ENCODE results near the gene PPP1R3D. TPM values are rescaled to one million over a fixed set of nuclear protein-coding genes. Genes with fewer than 3 reads are reported as not detected.
A peak's percentile ranks its signal among the peaks of the same experiment; 100 is the strongest.

The PPP1R3D gene
- total RNA-seq, 1 donor from 2014 or later = 8.6 TPM

DNA sequence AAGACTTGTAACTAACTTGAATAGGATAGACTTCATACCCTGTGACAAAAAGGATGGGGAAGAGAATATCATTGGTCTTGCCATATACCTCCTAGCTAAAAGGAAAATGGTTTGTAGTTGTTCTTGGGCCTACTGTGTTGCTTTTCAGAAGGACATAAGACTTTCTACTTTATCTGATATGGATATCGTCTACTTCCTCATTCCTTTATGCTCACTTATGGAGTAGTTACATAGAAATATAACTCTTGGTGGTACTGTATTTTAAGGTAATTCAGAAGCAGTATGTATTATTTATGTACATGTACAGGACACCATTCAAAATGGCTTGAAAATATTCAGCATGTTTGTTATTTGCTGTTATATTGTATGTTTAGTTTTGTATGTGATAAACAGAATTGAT, 8.1 kb upstream of the PPP1R3D start:
- ATAC-seq = no peak

DNA sequence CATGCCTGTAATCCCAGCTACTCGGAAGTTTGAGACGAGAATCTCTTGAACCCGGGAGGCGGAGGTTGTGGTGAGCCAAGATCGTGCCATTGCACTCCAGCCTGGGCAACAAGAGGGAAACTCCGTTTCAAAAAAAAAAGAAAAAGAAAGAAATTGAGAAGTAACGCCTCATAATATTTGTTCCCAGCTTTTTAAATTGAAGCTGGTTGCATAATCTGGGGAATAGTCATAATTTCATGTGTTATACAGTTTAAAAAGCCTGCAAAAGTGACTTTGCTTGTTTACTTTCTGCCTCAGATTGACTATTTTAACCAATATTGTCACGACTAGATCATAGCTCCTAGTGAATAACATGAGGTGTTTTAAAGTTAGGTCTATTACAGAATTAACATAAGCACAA, 7.3 kb upstream of the PPP1R3D start:
- no peak for ATAC-seq

DNA sequence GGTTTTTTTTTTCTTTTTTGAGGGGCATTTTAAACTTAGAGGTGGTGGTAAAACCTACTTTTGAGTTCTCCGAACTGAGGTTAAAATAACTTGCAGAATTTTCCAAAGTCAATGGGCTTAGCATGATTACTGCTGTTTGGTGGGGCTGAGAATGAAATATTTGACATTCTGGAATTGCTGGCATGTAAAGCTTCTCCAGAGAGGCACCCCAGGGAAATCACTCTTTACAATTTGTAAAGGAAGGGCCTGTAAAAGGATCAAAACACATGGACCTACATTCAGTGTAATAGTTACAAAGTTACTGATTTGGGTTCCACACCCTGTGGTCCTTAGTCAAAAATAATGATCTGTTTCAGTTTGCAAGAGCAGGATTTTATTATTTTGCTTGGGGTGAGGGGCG, 5.6 kb upstream of the PPP1R3D start:
- no peak for ATAC-seq

DNA sequence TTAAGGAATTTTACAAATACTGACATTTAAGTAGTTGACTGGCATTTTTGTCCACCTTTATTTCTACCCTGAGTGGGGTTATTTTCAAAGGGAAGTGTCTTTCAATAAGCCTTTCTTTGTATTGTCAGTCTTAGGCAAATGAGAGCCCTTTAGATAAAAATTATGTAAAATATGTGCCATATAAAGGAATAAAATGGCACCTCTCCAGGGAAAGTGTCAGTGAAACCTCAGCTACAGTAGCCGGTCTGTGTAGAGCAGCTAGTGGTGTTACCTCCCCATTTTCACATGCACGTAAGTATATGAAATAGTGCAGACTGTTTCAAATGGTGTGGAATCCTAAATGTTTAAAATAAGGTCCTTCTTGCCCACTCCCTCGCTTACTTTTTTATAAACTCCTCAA, 5.1 kb upstream of the PPP1R3D start:
- no peak for ATAC-seq

DNA sequence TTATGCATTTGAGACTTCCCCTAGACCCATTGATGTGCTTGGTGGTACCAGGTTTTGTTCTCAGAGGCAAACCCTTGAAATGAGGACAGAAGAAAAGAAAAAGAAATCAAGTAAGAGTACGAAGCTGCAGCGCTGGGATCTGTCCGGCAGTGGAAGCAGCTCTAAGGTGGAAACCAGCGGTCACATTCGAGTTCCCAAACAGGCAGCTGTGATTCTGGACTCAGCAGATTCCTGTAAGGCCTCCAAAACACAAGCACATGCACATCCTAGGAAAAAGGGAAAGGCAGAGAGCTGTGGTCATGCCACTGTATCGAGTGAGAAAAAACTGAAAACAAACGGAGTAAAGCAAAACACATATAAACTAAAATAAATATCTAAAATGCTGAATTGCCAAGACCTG, 4.6 kb upstream of the PPP1R3D start:
- ATAC-seq = no peak

DNA sequence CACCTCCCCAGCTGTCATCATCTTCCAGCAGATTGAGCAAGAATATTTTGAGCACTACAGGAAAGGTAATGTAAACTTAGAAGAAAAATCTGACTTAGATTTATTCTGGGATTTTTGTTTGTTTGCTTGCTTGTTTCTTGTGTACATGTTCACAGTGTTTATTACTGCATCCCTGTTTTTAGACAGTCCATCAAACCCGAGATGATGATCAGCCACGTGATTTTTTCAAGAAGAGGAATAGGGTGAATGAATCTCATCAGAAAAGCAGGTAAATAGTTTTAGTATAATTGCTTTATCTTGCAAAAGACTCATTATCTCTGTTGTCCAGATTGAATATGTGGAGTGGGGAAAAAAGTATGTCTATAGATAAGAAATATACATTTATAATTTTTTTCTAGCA, 2.1 kb upstream of the PPP1R3D start:
- ATAC-seq = no peak

DNA sequence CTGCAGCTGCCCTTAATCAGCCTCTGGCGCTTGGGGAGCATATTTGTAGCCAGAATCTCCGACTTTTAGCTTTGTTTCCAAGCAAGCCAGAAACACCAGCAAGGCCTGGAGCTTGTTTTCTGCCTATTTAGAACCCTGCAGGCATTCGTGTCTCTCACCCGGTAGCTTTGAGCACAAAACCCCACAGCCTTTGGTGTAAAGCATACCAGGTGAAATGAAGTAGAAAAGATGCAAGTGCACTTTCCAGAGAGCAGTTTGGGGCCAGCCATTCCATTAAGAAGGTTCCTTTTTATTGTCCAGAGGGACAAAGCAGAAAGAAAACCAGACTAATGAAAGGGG, 820 bp upstream of the PPP1R3D start:
- ATAC-seq = no peak

DNA sequence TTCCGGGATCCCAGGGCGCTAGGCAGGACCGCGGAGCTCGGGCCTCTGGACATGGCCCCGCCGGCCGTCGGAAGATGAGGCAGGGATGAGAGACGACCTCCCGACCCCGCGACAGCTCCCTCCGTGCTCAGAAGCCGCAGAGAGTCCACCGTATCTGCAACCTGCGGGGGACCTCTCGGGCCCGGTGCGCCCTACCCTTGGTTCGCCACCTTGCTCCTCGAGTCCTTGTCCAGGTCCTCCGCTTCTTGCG, 301 bp downstream of the PPP1R3D start:
- no peak for ATAC-seq

DNA sequence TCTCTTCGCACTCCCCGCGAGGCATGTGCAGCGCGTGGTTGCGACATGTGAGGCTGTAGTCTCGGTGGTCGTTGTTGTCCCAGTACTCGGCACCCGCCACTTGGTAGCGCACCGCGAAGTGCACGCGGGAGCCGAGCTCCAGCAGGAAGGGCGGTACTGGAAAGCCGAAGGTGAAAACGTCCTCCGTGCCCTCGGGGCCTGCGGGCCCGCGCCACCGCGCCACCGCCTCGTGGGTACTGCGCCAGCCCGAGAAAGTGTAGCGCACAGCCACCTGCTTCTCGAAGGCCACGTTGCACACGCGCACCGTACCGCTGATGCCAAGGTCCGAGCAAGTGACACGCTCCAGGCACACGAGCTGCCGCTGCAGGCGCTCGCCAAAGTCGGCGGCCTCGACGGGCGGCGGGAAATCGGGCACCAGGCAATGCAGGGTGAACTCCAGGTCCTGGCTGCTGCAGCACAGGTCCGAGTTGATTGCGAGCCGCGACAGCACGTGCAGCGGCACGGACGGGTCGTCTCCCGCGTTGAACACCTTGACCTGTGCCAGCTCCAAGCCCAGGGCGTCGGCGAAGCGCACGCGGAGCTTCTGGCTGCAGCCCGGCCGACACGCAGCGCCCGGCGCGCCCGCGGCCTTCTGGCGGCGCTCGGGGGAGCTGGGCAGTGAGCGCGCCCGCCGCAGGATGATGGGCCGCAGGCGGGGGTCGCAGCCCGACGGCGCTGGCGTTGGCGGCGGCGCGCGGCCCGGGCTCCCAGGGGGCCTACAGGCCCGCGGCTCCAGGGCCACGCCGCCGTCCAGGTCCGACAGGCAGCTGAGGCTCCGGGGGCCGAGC, 840 bp downstream of the PPP1R3D start:
- peak; percentile 32 for ATAC-seq

DNA sequence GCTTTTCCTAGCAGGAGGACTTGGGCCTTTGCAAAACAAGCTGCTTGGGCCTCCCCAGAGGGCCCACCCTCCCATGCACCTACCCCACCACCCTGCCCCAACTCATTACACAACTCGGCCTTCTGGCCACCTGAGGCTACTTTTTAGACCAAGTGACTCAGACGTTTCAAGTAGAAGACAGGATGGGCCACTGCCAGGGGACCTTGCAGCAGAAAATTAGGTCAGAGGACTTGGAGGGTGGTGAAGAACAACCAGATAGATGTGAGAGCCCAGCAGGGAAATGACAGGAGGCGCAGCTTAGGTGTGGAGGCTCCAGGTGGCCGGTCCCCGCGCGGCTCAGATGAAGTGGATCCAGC, 1.4 kb downstream of the PPP1R3D start:
- no peak for ATAC-seq

DNA sequence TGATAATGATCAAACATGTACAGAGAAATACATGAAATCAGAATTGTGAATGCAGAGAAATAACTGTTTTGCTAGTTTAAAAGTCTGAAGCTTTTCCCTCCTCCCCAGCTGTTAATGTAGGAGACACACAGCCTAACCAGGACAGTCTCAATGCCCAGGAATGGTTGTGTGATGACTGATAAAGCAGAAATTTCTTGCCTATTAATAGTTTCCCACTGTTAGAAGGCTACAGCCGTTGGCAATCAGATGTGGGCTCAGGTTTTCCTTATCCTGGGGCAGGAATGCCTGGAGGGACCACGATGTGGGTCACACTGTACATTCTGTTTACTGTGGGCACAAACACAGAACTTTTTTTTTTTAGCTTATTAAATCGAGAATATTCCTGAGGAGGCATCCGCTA, 1.9 kb downstream of the PPP1R3D start:
- ATAC-seq = no peak

DNA sequence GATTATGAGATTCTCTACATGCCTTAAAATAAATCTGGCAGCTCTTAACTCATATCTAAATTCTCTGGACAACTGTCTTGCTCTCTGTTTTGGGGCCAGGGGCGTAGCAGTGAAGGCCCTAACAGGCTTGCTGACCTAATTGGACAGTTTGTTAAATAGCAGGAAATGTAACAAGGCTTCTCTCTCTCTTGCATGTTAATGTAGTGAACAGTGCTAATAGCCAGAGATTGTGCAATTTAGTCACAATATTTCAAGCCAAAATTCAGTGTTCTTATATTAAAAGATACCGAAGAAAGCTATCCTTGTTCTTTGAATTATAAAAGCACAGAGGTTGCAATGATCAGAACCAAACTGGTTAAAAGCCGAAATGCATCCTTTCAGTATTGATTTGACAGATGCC, 3.0 kb downstream of the PPP1R3D start:
- ATAC-seq = no peak

DNA sequence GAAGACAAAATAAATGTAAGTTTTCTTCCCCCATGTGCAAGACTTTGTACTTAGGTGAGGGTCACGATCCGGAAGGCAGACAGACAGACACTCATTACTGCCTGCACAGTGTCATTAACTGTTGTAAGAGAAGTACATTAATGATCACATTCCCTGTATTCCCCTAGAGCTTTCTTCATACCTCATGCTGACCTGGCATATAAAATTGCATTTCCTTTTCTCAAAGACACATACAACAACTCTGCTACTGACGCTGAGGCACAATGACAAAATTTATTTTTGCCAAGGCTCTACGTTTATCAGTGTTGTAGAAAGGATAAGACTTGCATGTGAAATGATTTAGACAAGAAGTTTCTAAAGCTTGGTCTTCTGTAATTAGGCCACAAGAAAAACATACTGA, 3.7 kb downstream of the PPP1R3D start:
- no peak for ATAC-seq

DNA sequence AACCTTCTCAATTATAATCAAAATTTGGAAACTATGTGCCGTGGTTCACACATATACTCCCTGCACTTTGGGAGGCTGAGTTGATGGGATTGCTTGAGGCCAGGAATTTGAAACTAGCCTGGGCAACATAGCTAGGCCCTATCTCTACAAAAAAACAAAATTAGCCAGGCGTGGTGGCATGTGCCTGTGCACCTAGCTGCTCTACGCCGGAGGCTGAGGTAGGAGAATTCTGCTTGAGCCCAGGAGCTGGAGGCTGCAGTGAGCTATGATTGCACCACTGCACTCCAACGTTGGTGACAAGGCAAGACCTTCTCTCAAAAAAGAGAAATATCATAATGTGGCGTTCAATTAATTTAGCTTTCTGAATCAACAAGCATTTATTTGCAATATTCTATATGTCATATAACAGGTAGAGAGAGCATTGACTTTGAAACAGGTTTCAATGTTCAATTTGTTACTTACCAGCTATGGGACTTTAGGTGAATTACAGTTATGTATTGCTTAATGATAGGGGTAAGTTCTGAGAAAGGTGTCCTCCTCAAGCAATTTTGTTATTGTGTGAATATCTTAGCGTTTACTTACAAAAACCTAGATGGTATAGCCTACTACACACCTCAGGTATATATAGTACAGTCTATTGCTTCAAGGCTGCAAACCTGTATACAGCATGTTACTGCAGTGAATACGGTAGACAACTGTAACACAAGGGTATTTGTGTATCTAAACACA, 4.5 kb downstream of the PPP1R3D start:
- ATAC-seq = no peak

DNA sequence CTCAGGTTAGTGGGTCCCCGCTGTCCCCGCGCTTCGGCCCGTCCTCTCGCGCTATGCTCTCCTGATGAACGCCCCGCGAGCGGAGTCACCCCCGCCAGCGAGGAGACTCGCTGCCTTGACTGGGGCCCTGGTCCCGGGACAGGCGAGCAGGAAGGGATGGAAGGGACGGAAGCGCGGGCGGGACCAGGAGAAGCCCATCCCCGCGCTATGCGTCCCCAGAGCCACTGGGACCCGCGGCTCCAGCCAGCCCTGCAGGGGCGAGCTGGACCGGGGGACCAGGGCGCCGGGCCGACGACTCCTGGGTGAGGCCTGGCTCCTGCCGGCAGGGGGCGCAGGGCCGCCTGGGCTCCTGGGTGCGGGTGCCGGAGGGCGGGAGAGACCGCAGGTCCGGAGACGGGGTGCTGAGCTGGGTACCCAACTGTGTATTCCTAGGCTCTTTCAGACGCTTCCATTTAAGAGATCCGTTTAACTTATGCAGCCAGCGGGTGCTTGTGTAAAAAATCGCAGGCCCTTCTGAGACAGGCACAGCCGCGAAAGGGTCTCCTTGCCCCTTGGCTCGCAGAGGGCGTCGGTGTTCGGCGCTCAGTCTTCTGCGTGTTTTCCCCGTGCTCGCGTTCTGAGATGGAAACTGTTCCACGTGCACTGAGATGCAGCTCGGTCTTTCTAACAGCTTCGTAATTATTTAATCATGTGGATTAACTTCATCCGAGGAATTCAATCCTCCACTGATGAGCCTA, 6.1 kb downstream of the PPP1R3D start:
- ATAC-seq = peak; percentile 83

DNA sequence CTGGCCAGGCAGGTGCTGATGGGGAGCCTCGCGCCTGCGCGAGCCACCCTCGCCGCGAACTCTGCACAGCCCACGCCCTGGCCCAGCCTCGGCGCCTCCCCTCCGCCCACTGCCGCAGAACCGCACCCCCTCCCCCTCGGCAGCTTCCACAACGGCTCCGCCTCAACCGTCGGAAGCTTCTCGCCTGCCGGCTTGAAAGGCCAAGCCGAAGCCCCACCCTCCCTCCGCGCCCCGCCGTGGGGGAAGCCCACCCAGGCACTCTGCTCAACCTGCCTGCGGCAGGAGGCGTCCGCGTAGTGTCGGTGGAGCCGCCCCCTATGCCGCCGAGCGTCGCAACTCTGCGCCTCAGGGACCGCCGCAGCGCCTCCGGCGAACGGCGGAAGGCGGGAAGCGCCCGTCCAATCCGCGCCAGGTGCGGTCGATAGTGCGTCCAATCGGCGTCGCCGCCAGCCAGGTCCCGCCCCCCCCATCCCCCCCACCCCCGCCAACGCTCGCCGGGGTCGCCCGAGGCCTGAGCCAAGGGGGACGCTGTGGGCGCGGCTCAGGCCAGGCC, 6.7 kb downstream of the PPP1R3D start, which contains the start of gene SYCP2:
Gene SYCP2, minus strand, starts transcription at position 342 of the 553 bp plus-strand sequence. CDS start 11,224 bp downstream, outside the sequence.
- peak; percentile 35 for ATAC-seq

DNA sequence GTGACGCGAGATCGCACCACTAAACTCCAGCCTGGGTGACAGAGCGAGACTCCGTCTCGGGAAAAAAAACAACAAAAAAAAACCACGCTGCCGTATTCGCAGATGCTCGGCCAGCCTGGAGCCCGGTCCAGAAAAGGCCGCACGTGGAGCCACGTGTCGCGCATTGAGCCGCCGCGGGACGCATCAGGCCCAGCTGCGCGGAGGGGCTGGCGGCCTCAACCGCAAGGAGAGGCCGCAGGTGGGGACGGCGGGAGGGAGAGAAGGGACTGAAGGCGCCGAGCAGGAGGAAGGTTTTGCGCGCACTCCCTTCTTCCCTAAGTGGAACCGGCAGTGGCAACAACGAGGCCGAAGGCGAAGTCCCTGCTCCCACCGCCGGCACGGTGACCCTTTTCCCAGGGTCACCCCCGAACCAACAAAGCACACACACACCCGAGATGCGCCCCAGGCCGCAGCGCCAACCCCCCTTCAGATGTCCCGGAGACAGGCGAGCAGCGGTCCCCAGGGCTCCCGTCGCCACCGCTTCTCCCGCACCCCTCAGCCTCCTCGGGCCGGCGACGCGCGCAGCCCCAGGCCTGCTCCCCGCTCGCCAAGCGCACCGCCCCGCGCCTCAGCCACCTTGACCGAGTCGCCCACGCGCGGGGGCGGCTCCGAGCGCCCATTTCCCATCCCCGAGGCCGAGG, 7.3 kb downstream of the PPP1R3D start:
- no peak for ATAC-seq

DNA sequence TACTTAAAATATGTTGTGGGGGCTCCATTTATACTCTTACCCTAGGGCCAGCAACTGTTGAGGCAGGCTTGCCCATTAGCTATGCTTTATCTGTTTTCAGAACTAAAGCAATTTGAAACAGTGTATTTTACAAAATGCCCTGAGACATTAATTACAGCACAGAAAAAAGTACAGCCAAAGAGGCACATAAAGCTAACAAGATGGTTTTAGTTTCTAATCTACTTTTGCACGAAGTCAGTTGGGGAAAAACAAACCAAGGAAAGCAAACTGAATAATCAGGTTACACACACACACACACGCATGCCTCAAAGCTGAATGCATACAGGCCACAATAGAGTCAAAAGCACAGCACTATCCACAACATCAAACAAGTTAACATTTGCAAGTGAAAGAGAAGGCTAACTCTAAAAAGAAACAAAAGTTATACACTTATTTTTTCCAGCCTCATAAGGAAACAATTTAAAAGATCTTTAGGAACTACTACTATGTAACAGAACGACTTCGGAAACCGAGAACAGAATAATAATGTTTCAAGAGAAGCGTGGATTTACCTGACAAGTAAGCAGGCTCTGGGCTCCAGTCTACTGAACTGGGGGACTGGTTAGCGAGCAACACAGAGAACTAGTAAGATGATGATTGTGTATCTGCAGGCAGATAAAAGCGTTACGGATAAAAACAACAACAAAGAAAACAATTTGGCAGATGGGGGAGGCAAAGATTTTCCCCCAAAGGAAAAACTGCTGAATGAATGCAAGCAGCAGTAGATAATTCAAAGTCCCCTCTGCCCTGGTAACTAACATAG, 8.4 kb downstream of the PPP1R3D start:
- ATAC-seq = no peak

DNA sequence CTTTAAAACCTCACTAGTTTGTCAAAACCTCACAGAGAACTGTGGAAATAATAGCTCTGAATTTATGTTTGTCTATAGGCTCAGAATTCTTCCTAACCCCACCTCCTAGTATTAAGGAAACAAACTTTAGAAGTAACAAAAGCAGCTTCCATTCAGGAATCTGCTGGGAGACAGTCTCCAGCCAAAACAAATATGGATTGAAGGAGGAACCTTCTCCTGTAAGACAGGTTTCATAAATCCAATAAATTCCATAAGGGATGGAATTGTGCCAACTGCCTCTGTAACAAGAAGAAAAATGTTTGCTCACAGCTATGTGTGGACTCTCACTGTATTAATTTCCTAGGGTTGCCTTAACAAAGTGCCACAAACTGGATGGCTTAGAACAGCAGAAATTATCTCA, 14.2 kb downstream of the PPP1R3D start:
- no peak for ATAC-seq

DNA sequence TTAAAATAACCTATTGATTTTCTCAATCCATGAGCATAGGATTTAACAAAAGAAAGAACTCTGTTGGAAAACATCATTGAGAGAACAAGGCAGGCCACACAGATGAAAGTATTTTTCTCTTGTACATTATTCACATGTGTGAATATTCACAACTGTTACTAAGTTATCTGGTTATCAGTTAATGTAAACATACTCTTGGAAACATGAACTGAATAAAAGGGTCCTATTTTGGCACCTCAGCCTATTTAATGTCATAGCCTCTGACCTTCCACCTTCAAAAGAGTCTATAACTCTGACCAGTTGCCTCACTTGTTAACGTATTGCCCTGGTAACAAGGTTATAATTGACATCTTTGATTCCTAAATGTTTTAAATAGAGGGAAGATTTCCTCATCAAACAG, 14.7 kb downstream of the PPP1R3D start:
- no peak for ATAC-seq

DNA sequence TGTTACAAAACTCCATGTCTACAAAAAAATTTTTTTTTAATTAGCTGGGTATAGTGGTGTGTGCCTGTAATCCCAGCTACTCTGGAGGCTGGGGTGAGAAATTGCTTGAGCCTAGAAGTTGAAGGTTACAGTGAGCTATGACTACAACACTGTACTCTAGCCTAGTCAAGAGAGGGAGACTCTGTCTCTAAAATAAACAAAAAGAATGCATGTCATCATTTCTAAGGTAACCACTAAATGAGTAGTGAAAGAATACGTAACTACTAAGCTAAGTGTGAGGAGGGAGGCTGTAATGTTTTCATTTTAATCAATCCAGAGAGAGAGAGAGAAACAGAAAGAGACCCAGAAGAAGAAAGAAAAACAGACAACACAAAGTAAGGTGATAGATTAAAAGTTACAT, 16.6 kb downstream of the PPP1R3D start:
- ATAC-seq = no peak

DNA sequence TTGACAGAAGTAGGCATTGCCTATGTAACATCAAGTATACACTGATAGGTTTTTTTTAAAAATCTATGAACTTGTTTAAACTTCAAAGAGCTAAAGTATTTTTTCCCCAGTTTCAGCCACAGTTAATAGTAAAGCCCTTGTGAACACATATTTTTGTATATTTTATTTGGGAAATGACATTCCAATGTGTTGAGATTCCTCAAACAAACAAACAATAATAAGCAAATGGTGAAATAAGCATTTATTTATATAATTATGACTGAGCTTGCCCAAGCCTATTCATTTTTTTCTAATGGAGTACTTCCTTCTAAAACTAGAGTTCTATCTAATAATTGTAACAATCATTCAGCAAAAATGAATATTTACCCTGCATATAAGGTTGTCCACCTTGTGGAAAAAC, 19.2 kb downstream of the PPP1R3D start:
- no peak for ATAC-seq

Measured in esophagus mucosa (tissue), 1 donor.